Activated naive CD4-positive, alpha-beta T cell treated with anti-CD3 and anti-CD28 coated beads, Interleukin-2, amount 10 ng/mL, durations not matched to agents 7 days and 5 days (primary cell): ENCODE measurements around the gene ATRIP.
"Not testable (repeated sequence)": the region's sequence is repeated elsewhere in the genome, so short reads cannot be mapped to it uniquely, and the experiment has no call there.

Source experiments
- CTCF ChIA-PET: fragments of 350-600 bp; sonication (Branson Sonifier 250); formaldehyde crosslinking; loops from one replicate; lab custom pipeline; 2021; ENCODE audit warnings: antibody characterized with exemption; lab: Charles Lee
- DNase-seq: peaks from one replicate; pipeline ENCODE4 v3.0.0-alpha.2; 2020
- H3K27ac Mint-ChIP-seq: one replicate; pipeline ENCODE4 v1.8.0; 2021; ENCODE audit warnings: mild to moderate bottlenecking, moderate library complexity, mixed read lengths
- H3K27me3 Mint-ChIP-seq: one replicate; pipeline ENCODE4 v1.8.0; 2021; ENCODE audit warnings: mild to moderate bottlenecking, mixed read lengths
- H3K36me3 Mint-ChIP-seq: one replicate; pipeline ENCODE4 v1.8.0; 2021; ENCODE audit warnings: mixed read lengths
- H3K4me1 Mint-ChIP-seq: one replicate; pipeline ENCODE4 v1.8.0; 2021; ENCODE audit warnings: mixed read lengths
- H3K4me3 Mint-ChIP-seq: one replicate; pipeline ENCODE4 v1.8.0; 2021; ENCODE audit warnings: mild to moderate bottlenecking, moderate library complexity, mixed read lengths
- H3K9me3 Mint-ChIP-seq: one replicate; pipeline ENCODE4 v1.8.0; 2021; ENCODE audit warnings: mixed read lengths

ATRIP gene

DNA sequence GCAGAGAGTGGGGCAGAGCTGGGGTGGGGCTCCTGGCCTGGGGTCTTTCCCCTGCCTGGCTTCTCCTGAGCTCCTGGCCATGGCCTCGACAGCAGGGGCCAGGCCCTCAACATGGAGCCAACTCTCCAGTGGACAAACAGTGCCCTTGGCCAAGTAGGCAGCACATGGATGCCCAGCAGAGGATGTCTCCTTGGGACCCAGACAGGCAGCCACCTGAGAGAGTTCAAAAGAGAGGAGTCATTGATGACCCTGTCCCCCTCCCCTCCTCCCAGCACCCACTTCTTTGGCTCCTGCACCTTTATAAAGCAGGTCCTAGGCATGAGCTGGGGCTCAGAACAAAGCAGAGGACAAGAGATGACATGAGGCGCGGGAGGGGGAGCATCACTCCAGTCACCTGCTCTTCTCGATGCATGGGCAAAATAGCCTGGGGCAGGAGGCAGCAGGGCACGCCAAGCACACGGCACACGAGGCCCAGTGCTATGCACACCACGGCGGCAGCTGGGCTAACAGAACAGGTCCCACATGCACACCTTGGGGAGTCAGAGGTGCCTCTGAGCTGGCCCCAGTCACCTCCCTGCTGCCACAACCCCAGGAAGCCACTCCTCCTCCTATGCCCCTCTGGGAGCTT, 30.0 kb downstream of the ATRIP start:
- H3K4me3 Mint-ChIP-seq = no peak overlapping the region
- DNase-seq = no peak
- CTCF ChIA-PET = no interaction called here
- no peaks in the 10 kb centered on the region for H3K27me3 Mint-ChIP-seq
- peaks cover 23% of the 10 kb centered on the region for H3K36me3 Mint-ChIP-seq
- no peak overlapping the region for H3K27ac Mint-ChIP-seq
- H3K4me1 Mint-ChIP-seq = peaks cover 67% of the 10 kb centered on the region
- no peaks in the 10 kb centered on the region for H3K9me3 Mint-ChIP-seq

DNA sequence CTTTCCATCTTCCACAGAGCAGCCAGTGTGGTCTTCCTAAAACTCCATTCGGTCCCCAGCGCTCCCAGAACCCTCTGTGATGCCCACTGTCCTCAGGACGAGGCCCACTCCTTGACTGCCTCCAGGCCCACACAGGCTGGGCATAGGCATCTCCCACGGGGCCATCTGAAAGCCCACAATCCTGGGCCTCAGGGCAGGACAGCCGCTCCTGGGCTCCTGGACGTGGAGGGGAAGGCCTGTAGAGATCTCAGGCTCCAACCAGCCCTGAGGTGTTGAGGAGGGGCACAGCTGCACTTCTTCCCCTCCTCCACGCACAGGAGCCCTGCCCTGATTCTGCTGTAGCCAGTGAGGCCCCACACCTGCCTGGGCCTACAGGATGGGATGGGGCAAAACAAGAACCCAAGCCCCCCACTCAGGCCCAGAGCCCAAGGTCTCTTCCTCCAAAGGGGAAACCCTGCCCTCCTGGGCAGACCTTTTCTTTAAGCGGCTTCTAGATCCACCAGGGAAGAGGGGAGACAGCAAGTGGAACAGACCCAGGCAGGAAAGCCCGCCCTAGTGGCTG, 31.5 kb downstream of the ATRIP start:
- peaks cover 62% of the 10 kb centered on the region for H3K4me1 Mint-ChIP-seq
- CTCF ChIA-PET = interaction anchor here (1.4 to 1.7 kb wide), 3 partner anchors 11 to 42 kb away, joined by 3 to 6 read pairs (median 4); partner anchors contain the start of genes CCDC51 and TMA7
- H3K36me3 Mint-ChIP-seq = peaks cover 22% of the 10 kb centered on the region
- H3K27ac Mint-ChIP-seq = peak overlapping the region; percentile 99
- no peaks in the 10 kb centered on the region for H3K27me3 Mint-ChIP-seq
- peak overlapping the region; percentile 81 for H3K4me3 Mint-ChIP-seq
- no peaks in the 10 kb centered on the region for H3K9me3 Mint-ChIP-seq
- no peak for DNase-seq

DNA sequence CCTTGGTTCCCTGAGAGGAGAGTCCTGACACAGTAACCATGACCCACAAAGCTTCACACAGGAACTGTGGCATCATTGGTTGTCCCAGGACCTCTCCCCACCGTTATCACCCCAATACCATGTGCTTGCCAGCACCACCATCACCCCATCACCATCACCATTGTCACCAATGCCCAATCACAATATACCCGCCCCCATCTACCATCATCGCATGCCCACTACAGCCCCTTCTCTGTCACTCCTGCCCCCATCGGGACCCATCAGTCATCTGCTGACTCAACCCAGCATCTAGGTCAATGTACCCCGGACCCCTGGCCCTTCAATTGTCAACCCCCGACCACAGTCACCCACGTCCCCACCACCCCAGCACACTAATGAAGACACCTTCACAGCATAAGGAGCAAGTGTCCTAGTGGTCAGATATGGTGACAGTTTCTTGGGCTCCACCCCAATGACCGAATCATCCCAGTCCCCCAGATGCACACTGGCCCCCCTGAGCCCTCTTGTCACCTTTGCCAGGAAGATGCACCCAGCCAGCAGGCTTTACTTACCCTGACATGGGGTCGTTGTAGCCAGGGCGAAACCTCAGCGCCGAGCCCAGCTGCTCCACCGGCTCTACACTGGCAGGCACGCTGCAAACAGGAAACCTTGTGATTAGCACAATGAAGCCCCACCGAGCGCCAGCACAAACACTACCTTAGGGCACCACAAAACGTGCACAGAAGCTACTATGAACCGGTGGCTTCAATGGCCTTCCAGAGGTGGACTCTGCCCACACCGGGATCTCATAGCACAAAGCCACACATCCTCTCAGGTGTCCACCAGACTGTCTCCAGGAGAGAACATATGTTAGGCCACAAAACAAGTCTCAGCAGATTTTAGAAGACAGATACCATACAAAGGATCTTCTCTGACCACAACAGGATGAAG, 32.4 kb downstream of the ATRIP start:
- Mint-ChIP-seq H3K36me3 (peaks cover 22% of the 10 kb centered on the region), H3K9me3 (no peaks in the 10 kb centered on the region), H3K27me3 (no peaks in the 10 kb centered on the region), H3K4me3 (peak overlapping the region; percentile 81), H3K27ac (peak overlapping the region; percentile 99), H3K4me1 (peaks cover 54% of the 10 kb centered on the region)
- CTCF ChIA-PET = interaction anchor here (1.4 to 1.7 kb wide), 3 partner anchors 11 to 43 kb away, joined by 3 to 6 read pairs (median 4); partner anchors contain the start of genes CCDC51 and TMA7
- peak; percentile 80 for DNase-seq

DNA sequence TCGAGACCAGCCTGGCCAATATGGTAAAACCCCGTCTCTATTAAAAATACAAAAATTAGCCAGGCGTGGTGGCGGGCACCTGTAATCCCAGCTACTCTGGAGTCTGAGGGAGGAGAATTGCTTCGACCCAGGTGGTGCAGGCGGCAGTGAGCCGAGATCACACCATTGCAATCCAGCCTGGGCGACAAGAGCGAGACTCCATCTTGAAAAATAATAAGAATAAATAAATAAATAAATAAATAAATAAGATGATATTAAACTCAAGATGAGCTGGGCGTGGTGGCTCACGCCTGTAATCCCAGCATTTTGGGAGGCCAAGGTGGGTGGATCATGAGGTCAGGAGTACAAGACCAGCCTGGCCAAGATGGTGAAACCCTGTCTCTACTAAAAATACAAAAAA, 34.4 kb downstream of the ATRIP start:
- H3K9me3 Mint-ChIP-seq, H3K4me3 Mint-ChIP-seq, DNase-seq, CTCF ChIA-PET, H3K27ac Mint-ChIP-seq, H3K27me3 Mint-ChIP-seq: not testable (repeated sequence)
- peaks cover 13% of the 10 kb centered on the region for H3K36me3 Mint-ChIP-seq
- H3K4me1 Mint-ChIP-seq = peaks cover 43% of the 10 kb centered on the region

DNA sequence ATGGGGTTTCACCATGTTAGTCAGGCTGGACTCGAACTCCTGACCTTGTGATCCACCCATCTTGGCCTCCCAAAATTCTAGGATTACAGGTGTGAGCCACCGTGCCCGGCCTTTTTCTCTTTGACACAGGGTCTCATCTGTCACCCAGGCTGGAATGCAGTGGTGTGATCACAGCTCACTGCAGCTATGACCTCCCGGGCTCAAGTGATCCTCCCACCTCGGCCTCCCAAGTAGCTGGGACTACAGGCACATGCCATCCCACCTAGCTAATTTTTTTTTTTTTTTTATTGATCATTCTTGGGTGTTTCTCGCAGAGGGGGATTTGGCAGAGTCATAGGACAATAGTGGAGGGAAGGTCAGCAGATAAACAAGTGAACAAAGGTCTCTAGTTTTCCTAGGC, 36.3 kb downstream of the ATRIP start:
- H3K9me3 Mint-ChIP-seq, H3K4me3 Mint-ChIP-seq: not testable (repeated sequence)
- peaks cover 26% of the 10 kb centered on the region for H3K4me1 Mint-ChIP-seq

DNA sequence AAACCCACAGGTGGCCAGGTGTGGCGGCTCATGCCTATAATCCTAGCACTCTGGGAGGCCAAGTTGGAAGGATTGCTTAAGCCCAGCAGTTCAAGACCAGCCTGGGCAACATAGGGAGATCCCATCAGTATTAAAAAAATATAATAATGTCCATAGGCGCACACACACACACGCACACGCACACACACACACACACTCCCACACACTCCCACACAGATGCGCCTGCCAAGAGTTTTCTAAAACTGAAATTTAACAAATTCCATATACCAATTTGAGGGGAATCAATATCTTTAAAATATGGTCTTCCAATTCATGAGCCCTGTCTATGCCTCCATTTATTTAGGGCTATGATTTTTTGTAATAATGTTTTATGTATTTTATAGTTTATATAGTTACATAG, 40.4 kb downstream of the ATRIP start:
- DNase-seq = no peak
- H3K4me1 Mint-ChIP-seq = no peaks in the 10 kb centered on the region
- H3K4me3 Mint-ChIP-seq = no peak overlapping the region
- no peaks in the 10 kb centered on the region for H3K27me3 Mint-ChIP-seq
- H3K36me3 Mint-ChIP-seq = peaks cover 2% of the 10 kb centered on the region
- no peak overlapping the region for H3K27ac Mint-ChIP-seq
- no peaks in the 10 kb centered on the region for H3K9me3 Mint-ChIP-seq
- CTCF ChIA-PET = no interaction called here

More for the DNA sequence above, 36.3 kb downstream of the ATRIP start:
- CTCF ChIA-PET = interaction anchor here (1.0 kb wide), 1 partner anchor 47 kb away, joined by 4 read pairs; no protein-coding TSS in a partner anchor
- H3K36me3 Mint-ChIP-seq, H3K27me3 Mint-ChIP-seq, DNase-seq, H3K27ac Mint-ChIP-seq: not testable (repeated sequence)

DNA sequence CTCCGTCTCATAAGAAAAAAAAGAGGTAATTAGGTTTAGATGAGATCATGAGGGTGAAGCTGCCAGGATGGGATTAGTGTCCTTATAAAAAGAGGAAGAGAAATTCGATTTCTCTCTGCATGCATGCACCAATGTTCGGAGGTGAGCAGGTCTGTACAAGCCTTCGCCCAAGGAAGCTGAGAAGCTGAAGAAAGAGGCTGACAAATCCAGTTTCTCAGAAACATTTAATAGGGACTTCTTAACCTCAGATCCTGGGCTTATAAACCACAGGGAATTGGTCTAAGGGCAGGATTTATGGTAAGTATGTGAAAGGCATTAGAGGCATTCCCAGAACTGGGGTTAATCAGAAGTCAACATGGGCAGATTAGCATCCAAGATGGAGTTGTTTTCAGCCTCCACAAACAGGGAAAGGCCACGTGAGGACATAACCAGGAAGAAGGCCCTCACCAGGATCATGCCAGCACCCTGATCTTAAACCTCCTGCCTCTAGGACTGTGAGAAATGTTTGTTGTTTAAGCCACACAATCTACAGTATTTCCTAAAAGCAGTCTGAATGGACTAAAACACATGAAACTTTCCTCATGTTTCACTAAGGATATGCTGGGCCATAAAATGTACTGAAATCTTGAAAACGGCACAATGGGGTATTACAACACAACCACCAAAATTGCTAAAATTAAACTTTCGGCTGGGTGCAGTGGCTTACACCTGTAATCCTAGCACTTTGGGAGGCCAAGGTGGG, 46.1 kb downstream of the ATRIP start:
- Mint-ChIP-seq H3K36me3 (peaks cover 13% of the 10 kb centered on the region), H3K27me3 (no peaks in the 10 kb centered on the region), H3K27ac (peak overlapping the region; percentile 49), H3K4me1 (no peaks in the 10 kb centered on the region), H3K9me3 (no peaks in the 10 kb centered on the region), H3K4me3 (no peak overlapping the region)
- CTCF ChIA-PET = no interaction called here
- DNase-seq = no peak

DNA sequence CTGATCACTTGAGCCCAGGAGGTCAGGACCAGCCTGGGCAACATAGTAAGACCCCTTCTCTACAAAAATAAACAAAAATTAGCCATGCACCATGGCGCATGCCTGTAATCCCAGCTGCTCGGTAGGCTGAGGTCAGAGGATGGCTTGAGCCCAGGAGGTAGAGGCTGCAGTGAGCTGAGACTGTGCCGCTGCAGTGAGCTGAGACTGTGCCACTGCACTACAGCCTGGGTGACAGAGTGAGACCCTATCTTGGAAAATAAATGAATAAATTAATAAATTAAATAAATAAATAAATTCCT, 46.6 kb downstream of the ATRIP start:
- DNase-seq = no peak
- Mint-ChIP-seq H3K4me1 (peaks cover 2% of the 10 kb centered on the region), H3K36me3 (peaks cover 15% of the 10 kb centered on the region), H3K27me3 (no peaks in the 10 kb centered on the region), H3K27ac (no peak overlapping the region), H3K9me3 (peaks cover 1% of the 10 kb centered on the region), H3K4me3 (no peak overlapping the region)
- CTCF ChIA-PET = no interaction called here

DNA sequence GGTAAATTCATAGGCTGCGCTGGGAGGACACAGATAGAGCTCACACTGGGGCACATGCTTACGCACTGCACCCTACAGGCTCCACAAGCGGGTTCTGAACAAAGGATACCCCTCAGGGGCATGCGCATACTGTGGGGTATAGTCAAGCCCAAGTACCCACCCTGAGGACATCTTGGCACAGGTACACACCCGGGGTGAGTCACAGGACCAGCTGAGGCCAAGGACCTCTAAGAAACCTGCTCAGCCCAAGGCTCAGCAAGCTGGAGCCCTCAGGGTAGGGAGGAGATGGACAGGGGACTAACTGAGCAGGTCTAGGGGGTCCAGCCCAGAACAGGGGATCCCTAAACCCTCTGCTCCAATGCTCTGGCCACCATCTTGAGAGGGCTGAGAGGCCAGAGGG, 54.1 kb downstream of the ATRIP start:
- no peak overlapping the region for H3K27ac Mint-ChIP-seq
- peaks cover 2% of the 10 kb centered on the region for H3K9me3 Mint-ChIP-seq
- H3K27me3 Mint-ChIP-seq = no peaks in the 10 kb centered on the region

DNA sequence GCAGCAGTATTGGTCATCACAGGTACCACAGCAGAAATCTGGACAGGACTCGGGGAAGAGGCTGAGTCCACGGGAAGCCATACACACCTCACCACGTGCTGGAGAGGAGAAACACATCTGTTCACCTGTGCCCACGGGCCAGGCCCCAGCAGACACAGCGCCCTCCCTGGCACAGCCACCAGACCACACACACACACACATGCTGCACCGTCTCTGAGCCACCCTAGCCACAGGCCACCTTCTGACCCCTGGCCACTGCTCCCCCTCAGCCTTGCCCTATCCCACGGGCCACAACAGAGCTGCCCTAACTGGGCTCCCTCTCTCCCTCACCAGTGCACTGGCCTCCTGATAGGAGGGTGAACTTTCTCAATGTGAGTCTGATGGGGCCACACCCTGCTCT, 54.7 kb downstream of the ATRIP start:
- CTCF ChIA-PET = no interaction called here
- Mint-ChIP-seq H3K9me3 (peaks cover 2% of the 10 kb centered on the region), H3K27ac (no peak overlapping the region), H3K36me3 (peaks cover 28% of the 10 kb centered on the region), H3K27me3 (no peaks in the 10 kb centered on the region), H3K4me1 (peaks cover 53% of the 10 kb centered on the region), H3K4me3 (no peak overlapping the region)
- no peak for DNase-seq

More for the DNA sequence above, 54.1 kb downstream of the ATRIP start:
- Mint-ChIP-seq H3K36me3 (peaks cover 28% of the 10 kb centered on the region), H3K4me1 (peaks cover 48% of the 10 kb centered on the region), H3K4me3 (no peak overlapping the region)
- CTCF ChIA-PET = no interaction called here
- DNase-seq = no peak

DNA sequence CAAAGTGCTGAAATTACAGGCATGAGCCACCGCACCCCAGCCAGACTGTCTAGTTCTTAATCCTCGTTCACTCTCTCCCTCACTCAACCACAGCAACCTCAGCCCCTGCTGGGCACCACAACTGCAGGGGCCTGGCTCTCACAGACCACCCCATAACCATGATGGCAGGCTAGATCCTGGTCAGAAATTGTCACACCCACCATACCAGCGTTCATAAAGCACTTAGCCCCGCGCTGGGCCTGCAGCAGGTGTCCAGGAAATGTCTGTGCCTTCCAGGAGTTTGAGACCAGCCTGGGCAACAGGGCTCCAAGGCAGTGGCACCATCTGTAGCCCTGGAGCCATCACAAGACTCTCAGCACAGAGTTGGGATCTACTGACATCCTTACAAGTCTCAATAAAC, 55.6 kb downstream of the ATRIP start:
- H3K4me3 Mint-ChIP-seq = peak overlapping the region; percentile 79

DNA sequence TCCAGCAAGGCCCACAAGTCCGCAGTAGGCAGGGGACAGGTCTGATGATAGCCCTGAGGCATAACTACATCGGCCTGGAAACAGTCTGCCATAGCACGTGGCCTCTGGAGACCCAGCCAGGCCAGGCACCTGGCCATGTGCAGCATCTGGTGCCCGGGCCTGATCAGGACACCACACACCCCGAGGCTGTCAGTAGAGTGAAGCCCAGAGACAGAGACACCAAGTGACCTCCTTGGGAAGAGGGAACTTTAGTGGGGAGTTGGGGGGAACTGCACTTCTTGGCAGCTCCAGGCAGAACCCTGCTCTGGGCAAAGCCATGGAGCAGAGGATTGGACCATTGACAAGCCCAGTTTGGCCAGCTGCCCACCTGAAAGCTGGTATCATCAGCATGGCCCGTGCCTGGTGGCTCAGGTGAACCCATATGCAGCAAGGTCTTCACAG, 56.2 kb downstream of the ATRIP start:
- DNase-seq = no peak
- H3K4me1 Mint-ChIP-seq = peaks cover 68% of the 10 kb centered on the region
- peaks cover 5% of the 10 kb centered on the region for H3K27me3 Mint-ChIP-seq
- CTCF ChIA-PET = no interaction called here
- H3K9me3 Mint-ChIP-seq = peaks cover 2% of the 10 kb centered on the region
- H3K27ac Mint-ChIP-seq = no peak overlapping the region
- H3K4me3 Mint-ChIP-seq = peak overlapping the region; percentile 79
- peaks cover 26% of the 10 kb centered on the region for H3K36me3 Mint-ChIP-seq

More for the DNA sequence above, 55.6 kb downstream of the ATRIP start:
- H3K9me3 Mint-ChIP-seq = peaks cover 2% of the 10 kb centered on the region
- peaks cover 62% of the 10 kb centered on the region for H3K4me1 Mint-ChIP-seq
- no peak for DNase-seq
- H3K27ac Mint-ChIP-seq = no peak overlapping the region
- H3K27me3 Mint-ChIP-seq = peaks cover 3% of the 10 kb centered on the region
- CTCF ChIA-PET = no interaction called here
- H3K36me3 Mint-ChIP-seq = peaks cover 28% of the 10 kb centered on the region

DNA sequence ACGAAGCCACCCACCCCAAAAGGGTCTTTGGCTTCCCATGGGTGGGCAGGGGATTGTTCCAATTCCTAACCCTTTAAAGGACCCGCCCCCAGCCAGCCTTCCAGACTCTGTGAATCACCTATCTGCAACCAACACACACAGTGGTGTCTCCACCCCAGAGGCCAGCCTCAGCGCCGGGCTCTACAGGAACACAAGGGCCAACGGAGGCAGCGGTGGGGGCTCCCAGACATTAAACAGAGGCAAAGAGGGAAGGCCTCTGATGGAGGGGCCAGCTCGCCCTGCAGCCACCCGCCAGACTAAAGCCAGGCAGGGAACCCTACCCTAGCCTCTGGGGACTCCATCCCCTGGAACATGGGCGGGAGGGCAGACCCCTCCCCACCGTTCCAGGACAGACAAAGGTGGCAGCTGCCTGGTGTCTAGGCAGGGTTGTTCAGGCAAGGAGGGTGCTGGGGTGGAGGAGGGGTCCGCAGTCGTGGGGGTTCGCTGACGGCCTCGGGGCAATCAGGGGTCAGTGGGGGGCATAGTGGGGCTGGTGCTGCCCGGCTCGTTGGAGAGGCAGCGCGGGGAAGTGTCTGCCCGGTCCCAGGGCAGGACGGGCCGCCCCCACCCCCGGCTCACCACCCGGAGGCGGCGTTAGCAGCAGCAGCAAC, 57.0 kb downstream of the ATRIP start:
- Mint-ChIP-seq H3K36me3 (peaks cover 20% of the 10 kb centered on the region), H3K27me3 (peaks cover 11% of the 10 kb centered on the region), H3K4me3 (peak overlapping the region; percentile 79), H3K4me1 (peaks cover 72% of the 10 kb centered on the region), H3K9me3 (no peaks in the 10 kb centered on the region), H3K27ac (peak overlapping the region; percentile 60)
- CTCF ChIA-PET = interaction anchor here (9.0 kb wide), 1 partner anchor 67 kb away, joined by 74 read pairs; no protein-coding TSS in a partner anchor
- no peak for DNase-seq
